ENCODE measurements around the gene F3. TPM values are rescaled to one million over a fixed set of nuclear protein-coding genes. Genes with fewer than 3 reads are reported as not detected.

Gene F3
- polyA plus RNA-seq, 1 experiment: 319 TPM

GRCh38 chr1:94551449-94551848 is 9.9 kb upstream of the F3 start:
- Histone ChIP-seq H3K9me3 (ENCODE audit: control insufficient read depth, insufficient read depth, low read length) (no peaks in the 10 kb centered on the region), H3K4me3 (ENCODE audit: low read depth, low read length) (no peak overlapping the region), H3K27ac (ENCODE audit: low read depth, low read length) (no peak overlapping the region), H3K27me3 (ENCODE audit: control insufficient read depth, insufficient read depth, low read length) (no peaks in the 10 kb centered on the region)
- POLR2A ChIA-PET: interaction anchor here (1.1 kb wide), 1 partner anchor 10 kb away, joined by 3 read pairs; the partner anchor contains the start of gene F3
- CTCF ChIA-PET: interaction anchor here (0.6 kb wide), 1 partner anchor 9 kb away, joined by 4 read pairs; no protein-coding TSS in a partner anchor
- TF ChIP-seq CTCF (IDR thresholded peaks at IDR 0.05; ENCODE audit: low read depth, low read length): no peak
- no peak for DNase-seq (ENCODE audit: low read depth, low spot score)

GRCh38 chr1:94550800-94551241 is 9.3 kb upstream of the F3 start:
- TF ChIP-seq CTCF (IDR thresholded peaks at IDR 0.05; ENCODE audit: low read depth, low read length): no peak
- ChIA-PET CTCF (interaction anchor here (0.6 to 0.8 kb wide), 2 partner anchors 10 to 492 kb away, joined by 3 to 4 read pairs; no protein-coding TSS in a partner anchor), POLR2A (interaction anchor here (1.1 kb wide), 1 partner anchor 9 kb away, joined by 3 read pairs; the partner anchor contains the start of gene F3)
- no peaks in the 10 kb centered on the region for H3K9me3 ChIP-seq (ENCODE audit: control insufficient read depth, insufficient read depth, low read length)
- no peaks in the 10 kb centered on the region for H3K27me3 ChIP-seq (ENCODE audit: control insufficient read depth, insufficient read depth, low read length)
- no peak overlapping the region for H3K4me3 ChIP-seq (ENCODE audit: low read depth, low read length)
- no peak overlapping the region for H3K27ac ChIP-seq (ENCODE audit: low read depth, low read length)
- DNase-seq (ENCODE audit: low read depth, low spot score): no peak

GRCh38 chr1:94550396-94550795 is 8.8 kb upstream of the F3 start:
- no peak overlapping the region for H3K4me3 ChIP-seq (ENCODE audit: low read depth, low read length)
- DNase-seq (ENCODE audit: low read depth, low spot score): no peak
- ChIA-PET POLR2A (no interaction called here), CTCF (interaction anchor here (0.8 kb wide), 1 partner anchor 493 kb away, joined by 3 read pairs; no protein-coding TSS in a partner anchor)
- H3K9me3 ChIP-seq (ENCODE audit: control insufficient read depth, insufficient read depth, low read length): no peaks in the 10 kb centered on the region
- H3K27me3 ChIP-seq (ENCODE audit: control insufficient read depth, insufficient read depth, low read length): no peaks in the 10 kb centered on the region
- TF ChIP-seq CTCF (IDR thresholded peaks at IDR 0.05; ENCODE audit: low read depth, low read length): no peak
- no peak overlapping the region for H3K27ac ChIP-seq (ENCODE audit: low read depth, low read length)

DNA sequence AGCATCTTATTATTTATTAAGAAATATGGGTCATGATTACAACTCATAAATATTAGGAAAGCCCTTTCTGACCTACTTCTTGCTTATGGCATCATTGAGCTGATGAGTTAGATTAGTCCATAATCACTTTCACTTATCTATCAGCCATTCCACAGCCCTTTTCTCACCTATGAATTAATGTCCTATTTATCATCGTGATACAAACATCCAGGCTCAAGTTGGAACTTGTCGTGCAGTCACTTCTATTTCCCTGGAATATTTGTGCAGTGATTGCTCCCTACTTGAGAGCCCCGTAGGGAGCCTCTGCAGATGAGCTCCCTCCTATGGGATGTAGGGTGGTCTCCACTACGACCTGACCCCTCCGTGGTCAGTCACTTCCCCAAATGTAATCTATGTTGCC is 8.1 kb upstream of the F3 start:
- no peak overlapping the region for H3K27ac ChIP-seq (ENCODE audit: low read depth, low read length)
- POLR2A ChIA-PET: interaction anchor here (0.5 kb wide), 1 partner anchor 570 kb away, joined by 6 read pairs; no protein-coding TSS in a partner anchor
- no peak for TF ChIP-seq CTCF (IDR thresholded peaks at IDR 0.05; ENCODE audit: low read depth, low read length)
- H3K9me3 ChIP-seq (ENCODE audit: control insufficient read depth, insufficient read depth, low read length): no peaks in the 10 kb centered on the region
- no peak for DNase-seq (ENCODE audit: low read depth, low spot score)
- no peak overlapping the region for H3K4me3 ChIP-seq (ENCODE audit: low read depth, low read length)
- no peaks in the 10 kb centered on the region for H3K27me3 ChIP-seq (ENCODE audit: control insufficient read depth, insufficient read depth, low read length)
- CTCF ChIA-PET: interaction anchor here (0.7 to 1.4 kb wide), 3 partner anchors 50 to 256 kb away, joined by 3 read pairs; no protein-coding TSS in a partner anchor

- no peak for DNase-seq (ENCODE audit: low read depth, low spot score)
- ChIA-PET POLR2A (interaction anchor here (0.6 to 1.4 kb wide), 6 partner anchors 36 to 211 kb away, joined by 3 to 4 read pairs (median 3); no protein-coding TSS in a partner anchor), CTCF (interaction anchor here (0.6 to 1.8 kb wide), 3 partner anchors 18 to 309 kb away, joined by 3 to 15 read pairs (median 3); no protein-coding TSS in a partner anchor)
- Histone ChIP-seq H3K9me3 (ENCODE audit: control insufficient read depth, insufficient read depth, low read length) (no peaks in the 10 kb centered on the region; the same call in 1 of the 2 replicates), H3K4me3 (ENCODE audit: low read depth, low read length) (no peak overlapping the region; the same call in 1 of the 2 replicates), H3K27me3 (ENCODE audit: control insufficient read depth, insufficient read depth, low read length) (no peaks in the 10 kb centered on the region), H3K27ac (ENCODE audit: low read depth, low read length) (peak overlapping the region; percentile 62)
- peak; percentile 70 for TF ChIP-seq CTCF (IDR thresholded peaks at IDR 0.05; ENCODE audit: low read depth, low read length)
Measured at GRCh38 chr1:94544706-94545490, 3.3 kb upstream of the F3 start.
